Upper lobe of left lung (tissue), 6 donors: ENCODE measurements around the gene ATAD2B. TPM values are rescaled to one million over a fixed set of nuclear protein-coding genes. Genes with fewer than 3 reads are reported as not detected.

Experiments
- ATAC-seq, 2 donors: fragments of 200-7000 bp; cut with Tn5 transposase; one replicate each; pipeline ENCODE4 v1.9.1; 2022; ENCODE audit warnings: mild to moderate bottlenecking in 2 of 2, moderate library complexity in 2 of 2; ENCODE audit not compliant: low FRiP score in 2 of 2
- DNase-seq, 2 donors: peaks; one replicate each; pipeline ENCODE4 v3.0.0-alpha.2; 2019 to 2020
- H3K27ac ChIP-seq, 4 donors: fragments of 200-600 bp; sonication (generic); one replicate each; pipeline ENCODE4 v1.5.1; 2016 to 2019
- H3K27me3 ChIP-seq, 4 donors: fragments of 200-600 bp; sonication (generic); one replicate each; pipeline ENCODE4 v1.5.1; 2017 to 2019
- H3K36me3 ChIP-seq, 4 donors: fragments of 200-600 bp; sonication (generic); one replicate each; pipeline ENCODE4 v1.5.1; 2016 to 2019
- H3K4me1 ChIP-seq, 4 donors: fragments of 200-600 bp; sonication (generic); one replicate each; pipeline ENCODE4 v1.5.1; 2018 to 2019
- H3K4me3 ChIP-seq, 4 donors: fragments of 200-600 bp; sonication (generic); one replicate each; pipeline ENCODE4 v1.5.1; 2017 to 2019; ENCODE audit warnings: mild to moderate bottlenecking in 2 of 4, moderate library complexity in 1 of 4
- H3K9me3 ChIP-seq, 4 donors: fragments of 200-600 bp; sonication (generic); one replicate each; pipeline ENCODE4 v1.5.1; 2018 to 2019
- EP300 ChIP-seq, 4 donors: sonication (generic); formaldehyde crosslinking; IDR thresholded peaks; one replicate each; pipeline ENCODE4 v1.5.1; 2017; ENCODE audit warnings: antibody characterized with exemption in 4 of 4, control low read depth in 2 of 4
- POLR2A ChIP-seq, 4 donors: fragments of 450-650 bp; IDR thresholded peaks; one replicate each; pipeline ENCODE4 v1.5.1; 2016 to 2017; ENCODE audit warnings: antibody characterized with exemption in 4 of 4, mild to moderate bottlenecking in 2 of 4
- POLR2AphosphoS5 ChIP-seq, 2 donors: sonication (generic); formaldehyde crosslinking; IDR thresholded peaks; one replicate each; pipeline ENCODE4 v1.5.1; 2017; ENCODE audit warnings: antibody characterized with exemption in 2 of 2
- WGBS, 2 donors: methylation state at CpG; one replicate each; pipeline ENCODE4 v1.1.5; 2017 to 2018; 5-methylcytosine and 5-hydroxymethylcytosine counted together
- total RNA-seq, 6 donors: library from RNA; depleted of rRNA in 4 of 6; stranded (reverse); fragments of >200 nt in 4 of 6; gene quantifications; one replicate each; pipeline versions ENCODE4 v1.1.0 to v1.2.1, GENCODE V29; 2016 to 2021
- TF ChIP-seq, protein P1 (sequence below), 6 experiments: fragments of 450-650 bp in 4 of 6; fragments of 200-600 bp in 2 of 6; sonication (generic) in 2 of 6; IDR thresholded peaks; one replicate each; pipeline ENCODE4 v1.5.1; 2016 to 2019; ENCODE audit warnings: antibody characterized with exemption in 6 of 6
- donor health status: DM: no; HTN: no; CAD: no; lungs with moderate emphysema.
- donor health status: DM: no; HTN: yes; CAD: no; lungs with severe emphysema.

ATAD2B gene
- total RNA-seq, 6 donors from 2014 or later = 17.8 to 51.3 (median 25.3) TPM

GRCh38 chr2:23903034-23903433, 23.9 kb downstream of the ATAD2B start:
- ATAC-seq (no peak), DNase-seq (no peak)
- Histone ChIP-seq H3K4me3 (no peak overlapping the region), H3K4me1 (peaks cover 17 to 35% (median 31%) of the 10 kb centered on the region in 4 donors), H3K27ac (no peak overlapping the region), H3K27me3 (no peaks in the 10 kb centered on the region), H3K36me3 (no peaks in the 10 kb centered on the region), H3K9me3 (no peaks in the 10 kb centered on the region)
- WGBS, 2 donors = 97 to 98% methylated on average over 2 of the region's 2 CpGs
- TF ChIP-seq POLR2AphosphoS5 (IDR thresholded peaks at IDR 0.05) = no peak
- TF ChIP-seq, protein P1, sequence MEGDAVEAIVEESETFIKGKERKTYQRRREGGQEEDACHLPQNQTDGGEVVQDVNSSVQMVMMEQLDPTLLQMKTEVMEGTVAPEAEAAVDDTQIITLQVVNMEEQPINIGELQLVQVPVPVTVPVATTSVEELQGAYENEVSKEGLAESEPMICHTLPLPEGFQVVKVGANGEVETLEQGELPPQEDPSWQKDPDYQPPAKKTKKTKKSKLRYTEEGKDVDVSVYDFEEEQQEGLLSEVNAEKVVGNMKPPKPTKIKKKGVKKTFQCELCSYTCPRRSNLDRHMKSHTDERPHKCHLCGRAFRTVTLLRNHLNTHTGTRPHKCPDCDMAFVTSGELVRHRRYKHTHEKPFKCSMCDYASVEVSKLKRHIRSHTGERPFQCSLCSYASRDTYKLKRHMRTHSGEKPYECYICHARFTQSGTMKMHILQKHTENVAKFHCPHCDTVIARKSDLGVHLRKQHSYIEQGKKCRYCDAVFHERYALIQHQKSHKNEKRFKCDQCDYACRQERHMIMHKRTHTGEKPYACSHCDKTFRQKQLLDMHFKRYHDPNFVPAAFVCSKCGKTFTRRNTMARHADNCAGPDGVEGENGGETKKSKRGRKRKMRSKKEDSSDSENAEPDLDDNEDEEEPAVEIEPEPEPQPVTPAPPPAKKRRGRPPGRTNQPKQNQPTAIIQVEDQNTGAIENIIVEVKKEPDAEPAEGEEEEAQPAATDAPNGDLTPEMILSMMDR (IDR thresholded peaks at IDR 0.05) = no peak
- TF ChIP-seq POLR2A (IDR thresholded peaks at IDR 0.05) = no peak
- TF ChIP-seq EP300 (IDR thresholded peaks at IDR 0.05) = no peak

DNA sequence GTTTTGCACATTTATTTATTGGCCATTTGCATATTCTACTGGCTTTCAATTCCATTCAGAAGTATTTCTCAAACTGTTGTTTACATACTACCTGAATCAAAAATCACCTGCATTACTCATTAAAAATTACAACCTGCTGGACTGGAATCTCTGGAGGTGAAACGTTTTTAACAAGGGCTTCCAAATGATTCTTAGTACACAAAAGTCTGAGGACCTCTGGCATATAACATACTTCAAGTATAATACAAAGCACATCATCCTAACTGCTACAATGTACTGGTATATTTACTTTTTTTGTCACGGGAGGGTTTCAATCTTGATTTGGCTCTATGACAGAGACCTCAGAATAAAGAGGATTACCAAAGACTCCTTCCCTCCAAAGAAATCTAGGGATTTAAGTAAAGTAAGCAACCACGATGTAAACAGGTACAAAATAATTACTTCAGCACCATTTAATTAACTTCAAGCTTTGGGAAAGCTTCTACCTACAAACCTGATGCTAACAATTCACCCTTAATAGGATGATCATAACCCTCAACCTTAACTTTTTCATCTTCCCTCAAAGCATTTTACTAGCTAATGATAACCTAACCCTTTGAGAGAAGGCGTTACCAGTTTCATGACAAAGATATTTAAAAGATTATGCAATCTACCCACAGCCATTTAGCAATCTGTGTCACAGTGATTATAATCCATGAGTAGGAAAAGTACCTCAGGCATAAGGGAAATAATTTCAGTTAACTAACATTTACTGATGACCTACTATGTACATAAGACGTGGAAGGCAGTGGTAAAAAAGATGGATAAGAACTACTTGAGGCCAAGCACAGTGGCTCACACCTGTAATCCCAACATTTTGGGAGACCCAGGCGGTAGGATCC, 24.7 kb downstream of the ATAD2B start:
- 57 to 63% methylated on average over 6 of the region's 6 CpGs for WGBS, 2 donors
- Histone ChIP-seq H3K27me3 (no peaks in the 10 kb centered on the region), H3K4me3 (no peak overlapping the region), H3K9me3 (no peaks in the 10 kb centered on the region), H3K27ac (no peak overlapping the region), H3K36me3 (no peaks in the 10 kb centered on the region), H3K4me1 (peaks cover 17 to 35% (median 31%) of the 10 kb centered on the region in 4 donors)
- ATAC-seq (peak in 1 of 2 donors; percentile 83), DNase-seq (no peak)
- TF ChIP-seq POLR2A (IDR thresholded peaks at IDR 0.05) (no peak), POLR2AphosphoS5 (IDR thresholded peaks at IDR 0.05) (peak in 1 of 2 donors; percentile 20)

DNA sequence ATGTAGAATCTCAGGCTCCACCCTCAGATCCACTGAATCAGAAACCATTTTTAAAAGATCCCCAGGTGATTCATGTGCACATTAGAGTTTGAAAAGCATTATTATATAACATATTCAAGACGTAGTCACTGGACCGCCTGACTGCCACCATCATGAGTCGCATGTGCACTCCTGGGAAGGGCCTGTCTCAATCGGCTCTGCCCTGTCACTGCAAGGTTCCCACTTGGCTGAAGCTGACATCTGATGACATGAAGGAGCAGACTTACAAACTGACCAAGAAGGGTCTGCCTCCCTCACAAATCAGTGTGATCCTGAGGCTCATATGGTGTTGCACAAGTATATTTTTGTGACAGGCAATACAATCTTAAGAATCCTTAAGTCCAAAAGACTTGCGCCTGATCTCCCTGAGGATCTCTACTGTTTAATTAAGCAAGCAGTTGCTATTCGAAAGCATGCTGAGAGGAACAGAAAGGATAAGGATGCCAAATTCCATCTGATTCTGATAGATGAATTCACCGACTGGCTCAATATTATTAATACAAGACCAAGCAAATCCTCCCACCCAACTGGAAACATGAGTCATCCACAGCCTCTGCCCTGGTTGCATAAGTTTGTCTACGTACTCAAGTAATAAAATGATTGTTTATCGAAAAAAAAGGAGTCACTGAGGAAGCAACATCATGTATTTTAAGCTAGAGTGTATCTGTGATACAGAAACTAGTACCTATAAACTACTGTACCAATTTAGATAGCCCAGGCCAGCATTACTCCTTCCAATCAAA, 26.2 kb downstream of the ATAD2B start:
- no peaks in the 10 kb centered on the region for H3K27me3 ChIP-seq
- no peaks in the 10 kb centered on the region for H3K36me3 ChIP-seq
- H3K4me3 ChIP-seq = no peak overlapping the region
- peaks cover 17 to 35% (median 31%) of the 10 kb centered on the region in 4 donors for H3K4me1 ChIP-seq
- DNase-seq (peak in 1 of 2 donors; percentile 40), ATAC-seq (peak in 1 of 2 donors; percentile 82)
- H3K27ac ChIP-seq = peak overlapping the region in 2 of 4 donors; percentile 17 to 57
- no peaks in the 10 kb centered on the region for H3K9me3 ChIP-seq
- no peak for TF ChIP-seq POLR2AphosphoS5 (IDR thresholded peaks at IDR 0.05)
- TF ChIP-seq, protein P1 (IDR thresholded peaks at IDR 0.05) = no peak
- no peak for TF ChIP-seq POLR2A (IDR thresholded peaks at IDR 0.05)
- no peak for TF ChIP-seq EP300 (IDR thresholded peaks at IDR 0.05)
- 61 to 64% methylated on average over 9 of the region's 9 CpGs for WGBS, 2 donors

GRCh38 chr2:23900133-23900532, 26.8 kb downstream of the ATAD2B start:
- TF ChIP-seq, protein P1 (IDR thresholded peaks at IDR 0.05) = no peak
- TF ChIP-seq POLR2AphosphoS5 (IDR thresholded peaks at IDR 0.05) = no peak
- TF ChIP-seq POLR2A (IDR thresholded peaks at IDR 0.05) = no peak
- no peak for TF ChIP-seq EP300 (IDR thresholded peaks at IDR 0.05)
- DNase-seq = no peak
- peaks cover 17 to 31% (median 29%) of the 10 kb centered on the region in 4 donors for H3K4me1 ChIP-seq
- no peaks in the 10 kb centered on the region for H3K9me3 ChIP-seq
- no peaks in the 10 kb centered on the region for H3K27me3 ChIP-seq
- H3K27ac ChIP-seq = peak overlapping the region in 1 of 4 donors; percentile 57
- 90 to 94% methylated on average over 8 of the region's 8 CpGs for WGBS, 2 donors
- no peak overlapping the region for H3K4me3 ChIP-seq
- no peaks in the 10 kb centered on the region for H3K36me3 ChIP-seq
- no peak for ATAC-seq

- ATAC-seq (no peak), DNase-seq (no peak)
- Histone ChIP-seq H3K4me1 (no peaks in the 10 kb centered on the region), H3K9me3 (no peaks in the 10 kb centered on the region), H3K27ac (no peak overlapping the region), H3K4me3 (no peak overlapping the region), H3K36me3 (peaks cover 17 to 77% (median 37%) of the 10 kb centered on the region in 4 donors), H3K27me3 (no peaks in the 10 kb centered on the region)
- 93 to 95% methylated on average over 7 of the region's 7 CpGs for WGBS, 2 donors
- no peak for TF ChIP-seq POLR2AphosphoS5 (IDR thresholded peaks at IDR 0.05)
- no peak for TF ChIP-seq EP300 (IDR thresholded peaks at IDR 0.05)
- TF ChIP-seq, protein P1 (IDR thresholded peaks at IDR 0.05) = no peak
- TF ChIP-seq POLR2A (IDR thresholded peaks at IDR 0.05) = no peak
These were observed 55.7 kb downstream of the ATAD2B start for GRCh38 chr2:23871206-23871605.
